ENCODE data around the gene KRT86. TPM values are rescaled to one million over a fixed set of nuclear protein-coding genes. Genes with fewer than 3 reads are reported as not detected.

KRT86 gene
- total and polyA plus RNA-seq, 2 of the 8 experiments (the other 6 are each of a cell fraction or from before 2014, with no cell fraction given), result 0.12 TPM; not detected in 1

DNA sequence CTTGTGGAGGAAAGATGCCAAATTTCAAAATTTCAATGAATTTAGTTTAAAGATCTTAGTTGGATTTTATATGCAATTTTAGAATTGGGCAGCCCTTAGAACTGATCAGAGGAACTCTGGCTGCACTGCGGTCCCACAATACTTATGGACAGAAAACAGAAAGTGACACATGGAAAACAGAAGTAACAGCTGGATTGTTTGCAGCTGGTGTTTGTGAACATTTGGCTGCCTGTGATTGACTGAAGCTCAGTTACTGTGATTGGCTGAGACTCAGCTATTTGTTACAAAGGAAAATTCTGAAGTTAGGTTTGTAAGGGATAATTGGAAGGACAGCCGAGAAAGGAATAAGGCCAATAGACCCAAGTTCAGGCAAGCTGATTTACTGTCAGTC, 10.0 kb upstream of the KRT86 start (continued):
- TF ChIP-seq, protein P1, sequence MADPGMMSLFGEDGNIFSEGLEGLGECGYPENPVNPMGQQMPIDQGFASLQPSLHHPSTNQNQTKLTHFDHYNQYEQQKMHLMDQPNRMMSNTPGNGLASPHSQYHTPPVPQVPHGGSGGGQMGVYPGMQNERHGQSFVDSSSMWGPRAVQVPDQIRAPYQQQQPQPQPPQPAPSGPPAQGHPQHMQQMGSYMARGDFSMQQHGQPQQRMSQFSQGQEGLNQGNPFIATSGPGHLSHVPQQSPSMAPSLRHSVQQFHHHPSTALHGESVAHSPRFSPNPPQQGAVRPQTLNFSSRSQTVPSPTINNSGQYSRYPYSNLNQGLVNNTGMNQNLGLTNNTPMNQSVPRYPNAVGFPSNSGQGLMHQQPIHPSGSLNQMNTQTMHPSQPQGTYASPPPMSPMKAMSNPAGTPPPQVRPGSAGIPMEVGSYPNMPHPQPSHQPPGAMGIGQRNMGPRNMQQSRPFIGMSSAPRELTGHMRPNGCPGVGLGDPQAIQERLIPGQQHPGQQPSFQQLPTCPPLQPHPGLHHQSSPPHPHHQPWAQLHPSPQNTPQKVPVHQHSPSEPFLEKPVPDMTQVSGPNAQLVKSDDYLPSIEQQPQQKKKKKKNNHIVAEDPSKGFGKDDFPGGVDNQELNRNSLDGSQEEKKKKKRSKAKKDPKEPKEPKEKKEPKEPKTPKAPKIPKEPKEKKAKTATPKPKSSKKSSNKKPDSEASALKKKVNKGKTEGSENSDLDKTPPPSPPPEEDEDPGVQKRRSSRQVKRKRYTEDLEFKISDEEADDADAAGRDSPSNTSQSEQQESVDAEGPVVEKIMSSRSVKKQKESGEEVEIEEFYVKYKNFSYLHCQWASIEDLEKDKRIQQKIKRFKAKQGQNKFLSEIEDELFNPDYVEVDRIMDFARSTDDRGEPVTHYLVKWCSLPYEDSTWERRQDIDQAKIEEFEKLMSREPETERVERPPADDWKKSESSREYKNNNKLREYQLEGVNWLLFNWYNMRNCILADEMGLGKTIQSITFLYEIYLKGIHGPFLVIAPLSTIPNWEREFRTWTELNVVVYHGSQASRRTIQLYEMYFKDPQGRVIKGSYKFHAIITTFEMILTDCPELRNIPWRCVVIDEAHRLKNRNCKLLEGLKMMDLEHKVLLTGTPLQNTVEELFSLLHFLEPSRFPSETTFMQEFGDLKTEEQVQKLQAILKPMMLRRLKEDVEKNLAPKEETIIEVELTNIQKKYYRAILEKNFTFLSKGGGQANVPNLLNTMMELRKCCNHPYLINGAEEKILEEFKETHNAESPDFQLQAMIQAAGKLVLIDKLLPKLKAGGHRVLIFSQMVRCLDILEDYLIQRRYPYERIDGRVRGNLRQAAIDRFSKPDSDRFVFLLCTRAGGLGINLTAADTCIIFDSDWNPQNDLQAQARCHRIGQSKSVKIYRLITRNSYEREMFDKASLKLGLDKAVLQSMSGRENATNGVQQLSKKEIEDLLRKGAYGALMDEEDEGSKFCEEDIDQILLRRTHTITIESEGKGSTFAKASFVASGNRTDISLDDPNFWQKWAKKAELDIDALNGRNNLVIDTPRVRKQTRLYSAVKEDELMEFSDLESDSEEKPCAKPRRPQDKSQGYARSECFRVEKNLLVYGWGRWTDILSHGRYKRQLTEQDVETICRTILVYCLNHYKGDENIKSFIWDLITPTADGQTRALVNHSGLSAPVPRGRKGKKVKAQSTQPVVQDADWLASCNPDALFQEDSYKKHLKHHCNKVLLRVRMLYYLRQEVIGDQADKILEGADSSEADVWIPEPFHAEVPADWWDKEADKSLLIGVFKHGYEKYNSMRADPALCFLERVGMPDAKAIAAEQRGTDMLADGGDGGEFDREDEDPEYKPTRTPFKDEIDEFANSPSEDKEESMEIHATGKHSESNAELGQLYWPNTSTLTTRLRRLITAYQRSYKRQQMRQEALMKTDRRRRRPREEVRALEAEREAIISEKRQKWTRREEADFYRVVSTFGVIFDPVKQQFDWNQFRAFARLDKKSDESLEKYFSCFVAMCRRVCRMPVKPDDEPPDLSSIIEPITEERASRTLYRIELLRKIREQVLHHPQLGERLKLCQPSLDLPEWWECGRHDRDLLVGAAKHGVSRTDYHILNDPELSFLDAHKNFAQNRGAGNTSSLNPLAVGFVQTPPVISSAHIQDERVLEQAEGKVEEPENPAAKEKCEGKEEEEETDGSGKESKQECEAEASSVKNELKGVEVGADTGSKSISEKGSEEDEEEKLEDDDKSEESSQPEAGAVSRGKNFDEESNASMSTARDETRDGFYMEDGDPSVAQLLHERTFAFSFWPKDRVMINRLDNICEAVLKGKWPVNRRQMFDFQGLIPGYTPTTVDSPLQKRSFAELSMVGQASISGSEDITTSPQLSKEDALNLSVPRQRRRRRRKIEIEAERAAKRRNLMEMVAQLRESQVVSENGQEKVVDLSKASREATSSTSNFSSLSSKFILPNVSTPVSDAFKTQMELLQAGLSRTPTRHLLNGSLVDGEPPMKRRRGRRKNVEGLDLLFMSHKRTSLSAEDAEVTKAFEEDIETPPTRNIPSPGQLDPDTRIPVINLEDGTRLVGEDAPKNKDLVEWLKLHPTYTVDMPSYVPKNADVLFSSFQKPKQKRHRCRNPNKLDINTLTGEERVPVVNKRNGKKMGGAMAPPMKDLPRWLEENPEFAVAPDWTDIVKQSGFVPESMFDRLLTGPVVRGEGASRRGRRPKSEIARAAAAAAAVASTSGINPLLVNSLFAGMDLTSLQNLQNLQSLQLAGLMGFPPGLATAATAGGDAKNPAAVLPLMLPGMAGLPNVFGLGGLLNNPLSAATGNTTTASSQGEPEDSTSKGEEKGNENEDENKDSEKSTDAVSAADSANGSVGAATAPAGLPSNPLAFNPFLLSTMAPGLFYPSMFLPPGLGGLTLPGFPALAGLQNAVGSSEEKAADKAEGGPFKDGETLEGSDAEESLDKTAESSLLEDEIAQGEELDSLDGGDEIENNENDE (IDR thresholded peaks at IDR 0.05; ENCODE audit: insufficient replicate concordance, low read length), result no peak
- TF ChIP-seq NANOG (IDR thresholded peaks at IDR 0.05; ENCODE audit: insufficient read depth, low read depth, low read length, poor library complexity, severe bottlenecking) (no peak), RAD21 (IDR thresholded peaks at IDR 0.05 in 1 of 2, conservative IDR thresholded peaks at IDR 0.05 in 1 of 2; ENCODE audit: low read depth in 2 of 2, low read length in 2 of 2) (no peak), MAFK (IDR thresholded peaks at IDR 0.05; ENCODE audit: low read depth, low read length) (no peak), RXRA (IDR thresholded peaks at IDR 0.05; ENCODE audit: insufficient read depth, low read depth, low read length) (no peak), TEAD4 (IDR thresholded peaks at IDR 0.05; ENCODE audit: low read depth, low read length) (no peak), KDM5A (IDR thresholded peaks at IDR 0.05; ENCODE audit: low read length) (no peak)
- TF ChIP-seq, protein P2, sequence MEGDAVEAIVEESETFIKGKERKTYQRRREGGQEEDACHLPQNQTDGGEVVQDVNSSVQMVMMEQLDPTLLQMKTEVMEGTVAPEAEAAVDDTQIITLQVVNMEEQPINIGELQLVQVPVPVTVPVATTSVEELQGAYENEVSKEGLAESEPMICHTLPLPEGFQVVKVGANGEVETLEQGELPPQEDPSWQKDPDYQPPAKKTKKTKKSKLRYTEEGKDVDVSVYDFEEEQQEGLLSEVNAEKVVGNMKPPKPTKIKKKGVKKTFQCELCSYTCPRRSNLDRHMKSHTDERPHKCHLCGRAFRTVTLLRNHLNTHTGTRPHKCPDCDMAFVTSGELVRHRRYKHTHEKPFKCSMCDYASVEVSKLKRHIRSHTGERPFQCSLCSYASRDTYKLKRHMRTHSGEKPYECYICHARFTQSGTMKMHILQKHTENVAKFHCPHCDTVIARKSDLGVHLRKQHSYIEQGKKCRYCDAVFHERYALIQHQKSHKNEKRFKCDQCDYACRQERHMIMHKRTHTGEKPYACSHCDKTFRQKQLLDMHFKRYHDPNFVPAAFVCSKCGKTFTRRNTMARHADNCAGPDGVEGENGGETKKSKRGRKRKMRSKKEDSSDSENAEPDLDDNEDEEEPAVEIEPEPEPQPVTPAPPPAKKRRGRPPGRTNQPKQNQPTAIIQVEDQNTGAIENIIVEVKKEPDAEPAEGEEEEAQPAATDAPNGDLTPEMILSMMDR (IDR thresholded peaks at IDR 0.05; ENCODE audit: control extremely low read depth in 1 of 3, insufficient read depth in 1 of 3, low read depth in 1 of 3, low read length in 3 of 3), result no peak
